SH-SY5Y (cell line): ENCODE data around the gene CCDC68.

Experiments used
- GATA2 ChIP-seq: IDR thresholded peaks from 2 replicates; pipeline ENCODE4 v1.6.1; 2011; ENCODE audit warnings: mild to moderate bottlenecking, low read depth, low read length
- GATA3 ChIP-seq: IDR thresholded peaks from 2 replicates; pipeline ENCODE4 v1.6.1; 2011; ENCODE audit warnings: low read depth, mild to moderate bottlenecking, low read length, moderate library complexity

Gene CCDC68

DNA sequence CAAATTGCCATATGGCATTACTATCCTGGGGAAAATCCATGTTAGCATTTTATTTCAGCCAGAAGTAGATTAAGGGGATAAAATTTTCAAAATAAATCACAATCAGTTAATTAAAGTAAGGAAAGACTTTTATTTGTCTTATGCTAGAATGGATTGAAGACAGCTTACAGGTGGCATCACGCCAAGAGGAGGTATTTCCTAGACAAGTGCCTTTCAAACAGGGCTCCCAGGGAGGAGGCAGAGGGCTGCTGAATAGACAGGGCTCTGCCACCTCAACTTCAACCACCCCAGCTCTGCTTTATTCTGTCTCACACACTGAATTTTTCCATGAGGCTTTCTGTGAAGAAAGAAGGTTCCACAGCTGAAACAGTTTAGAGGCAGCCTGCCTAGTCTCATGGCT is 12.2 kb downstream of the CCDC68 start:
- no peak for TF ChIP-seq GATA2
- no peak for TF ChIP-seq GATA3

DNA sequence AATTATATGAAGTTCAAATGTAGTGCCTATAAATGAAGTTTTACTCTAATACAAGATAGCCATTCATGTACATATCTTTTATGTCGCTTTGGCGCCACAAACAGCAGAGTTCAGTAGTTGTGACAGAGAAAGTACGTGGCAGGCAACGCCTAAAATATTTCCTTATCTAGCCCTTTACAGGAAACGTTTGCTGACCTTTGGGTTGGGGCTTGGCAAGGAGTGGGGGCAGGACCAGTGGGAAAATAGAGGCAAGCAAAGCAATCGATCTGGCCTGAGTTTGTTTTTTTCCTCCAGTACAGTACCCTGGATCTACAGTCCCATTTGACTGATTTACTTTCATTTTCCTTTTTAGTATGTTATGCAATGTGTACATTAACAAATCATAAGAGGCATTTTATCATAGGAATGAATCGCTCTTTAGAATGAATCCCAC is 13.1 kb downstream of the CCDC68 start:
- no peak for TF ChIP-seq GATA3

DNA sequence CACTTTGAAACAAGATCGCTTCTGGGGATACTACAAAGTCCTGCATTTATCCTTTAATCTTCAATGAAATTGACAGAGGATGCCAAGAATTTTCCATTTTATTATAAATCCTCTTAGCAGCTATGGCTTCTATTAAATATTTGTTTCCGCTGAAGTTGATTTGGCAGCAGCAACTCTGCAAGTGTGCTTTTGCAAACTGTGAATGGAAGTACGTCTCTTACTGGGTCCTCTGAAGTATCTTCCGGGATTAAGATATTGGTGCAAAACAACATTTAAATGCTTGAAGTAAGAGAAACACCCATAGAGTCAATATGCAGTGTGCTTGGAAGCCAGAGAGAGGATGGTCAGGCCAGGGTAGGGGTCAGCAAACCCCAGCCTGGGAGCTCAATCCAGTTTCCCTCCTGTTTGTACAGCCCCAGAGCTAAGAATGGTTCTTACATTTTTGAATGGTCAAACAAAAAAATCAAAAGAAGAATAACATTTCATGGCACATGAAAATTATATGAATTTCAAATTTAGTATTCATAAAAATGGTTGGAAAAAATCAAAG is 13.6 kb downstream of the CCDC68 start:
- TF ChIP-seq GATA3 (no peak), GATA2 (no peak)

DNA sequence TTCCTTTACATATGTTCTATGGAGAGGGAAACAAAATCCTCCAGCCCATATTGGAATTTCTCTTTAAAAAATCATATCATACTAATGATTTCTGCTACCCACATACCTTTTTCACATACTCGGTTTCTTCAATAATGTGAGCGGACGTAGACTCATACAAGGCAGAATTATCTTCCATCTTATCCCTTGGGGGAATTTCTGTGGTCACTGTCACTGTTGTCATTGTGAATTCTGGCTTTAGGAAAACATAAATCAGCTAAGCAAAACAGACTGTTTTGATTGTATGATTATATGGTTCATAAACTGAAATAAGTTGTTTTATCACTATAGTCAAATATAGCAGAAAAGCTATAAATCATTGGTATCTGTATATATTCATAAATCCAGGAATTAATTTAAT is 16.7 kb downstream of the CCDC68 start:
- peak; percentile 74 for TF ChIP-seq GATA2
- peak; percentile 62 for TF ChIP-seq GATA3

- TF ChIP-seq GATA3 (no peak), GATA2 (no peak)
These were observed 17.1 kb downstream of the CCDC68 start for GRCh38 chr18:54942144-54942543.

GRCh38 chr18:54939361-54939917 is 19.8 kb downstream of the CCDC68 start:
- no peak for TF ChIP-seq GATA3
- no peak for TF ChIP-seq GATA2

- TF ChIP-seq GATA2 (no peak), GATA3 (no peak)
These were observed 20.8 kb downstream of the CCDC68 start for GRCh38 chr18:54938506-54938905.

GRCh38 chr18:54932472-54932871 is 26.8 kb downstream of the CCDC68 start:
- TF ChIP-seq GATA3 (no peak), GATA2 (no peak)

DNA sequence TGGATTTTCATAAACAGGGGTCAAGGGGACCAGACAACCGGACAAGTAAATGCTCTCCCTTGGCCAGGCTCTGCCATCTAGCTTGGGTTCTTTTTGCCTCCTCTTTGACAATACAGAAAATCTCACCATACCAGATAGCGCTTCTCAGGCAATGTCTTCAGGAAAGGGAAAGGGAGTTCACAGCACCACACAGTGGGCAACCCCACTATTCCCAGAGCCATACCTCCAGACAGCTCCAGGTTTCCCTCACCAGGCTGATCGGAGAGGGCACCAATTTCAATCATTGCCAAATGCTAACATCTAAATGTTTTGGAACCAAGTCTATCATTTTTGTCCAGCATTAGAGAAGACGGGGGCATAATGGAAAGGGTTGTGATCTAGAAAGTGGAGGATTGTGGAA is 28.1 kb downstream of the CCDC68 start:
- TF ChIP-seq GATA3 (no peak), GATA2 (no peak)

GRCh38 chr18:54928236-54928635 is 31.0 kb downstream of the CCDC68 start:
- TF ChIP-seq GATA2 (no peak), GATA3 (no peak)

GRCh38 chr18:54926593-54927325 is 32.5 kb downstream of the CCDC68 start:
- TF ChIP-seq GATA3 (no peak), GATA2 (no peak)

- no peak for TF ChIP-seq GATA3
- no peak for TF ChIP-seq GATA2
These were observed 34.3 kb downstream of the CCDC68 start for GRCh38 chr18:54924948-54925347.

DNA sequence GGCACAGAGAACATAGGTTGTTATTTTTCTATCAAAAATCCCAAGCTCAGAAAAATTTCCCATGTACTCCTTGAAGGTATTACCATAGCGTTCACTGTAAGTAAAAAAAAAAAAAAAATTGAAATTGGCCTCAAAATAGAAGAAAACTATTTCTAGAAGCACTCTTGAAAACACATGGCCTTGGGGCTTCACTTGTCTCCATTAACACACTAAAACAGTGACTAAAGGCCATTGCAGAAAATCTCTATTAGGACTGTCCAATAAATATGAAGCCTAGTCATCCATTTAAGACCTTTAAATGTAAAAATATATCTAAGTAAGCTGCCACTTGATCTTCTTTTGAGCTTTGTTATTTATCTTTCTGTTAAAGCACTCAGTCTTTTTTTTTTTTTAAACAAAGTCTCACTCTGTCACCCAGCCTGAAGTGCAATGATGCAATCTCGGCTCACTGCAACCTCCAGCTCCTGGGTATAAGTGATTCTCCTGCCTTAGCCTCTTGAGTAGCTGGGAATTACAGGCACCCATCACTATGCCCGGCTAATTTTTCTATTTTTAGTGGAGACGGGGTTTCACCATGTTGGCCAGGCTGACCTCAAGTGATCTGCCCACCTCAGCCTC is 35.8 kb downstream of the CCDC68 start:
- TF ChIP-seq GATA2 (no peak), GATA3 (no peak)

- TF ChIP-seq GATA3 (peak; percentile 65), GATA2 (peak; percentile 88)
These were observed 39.8 kb downstream of the CCDC68 start for GRCh38 chr18:54919412-54919811.

- no peak for TF ChIP-seq GATA3
- peak; percentile 58; the same call in 1 of the 2 replicates for TF ChIP-seq GATA2
These were observed 41.2 kb downstream of the CCDC68 start for GRCh38 chr18:54918060-54918459.
